ENCODE data around the gene UQCRQ.

UQCRQ gene

GRCh38 chr5:132825033-132825833 lies 41.2 kb upstream of the UQCRQ start:
- Histone ChIP-seq H3K4me1 (no peaks in the 10 kb centered on the region; the same call in 1 of the 2 replicates), H4K20me1 (peaks cover 35% of the 10 kb centered on the region; the same call in 1 of the 2 replicates), H3K27ac (no peak overlapping the region), H3K4me3 (no peak overlapping the region), H3K9me3 (no peaks in the 10 kb centered on the region), H3K9ac (no peak overlapping the region), H3K27me3 (peaks cover 100% of the 10 kb centered on the region), H3K4me2 (no peak overlapping the region), H3K36me3 (no peaks in the 10 kb centered on the region)
- TF ChIP-seq Cebpa-rat (IDR thresholded peaks at IDR 0.05): no peak

GRCh38 chr5:132825834-132826391 lies 40.5 kb upstream of the UQCRQ start:
- no peak overlapping the region for H3K4me3 ChIP-seq
- no peak overlapping the region for H3K27ac ChIP-seq
- no peak for TF ChIP-seq Cebpa-rat (IDR thresholded peaks at IDR 0.05)
- H3K4me2 ChIP-seq: no peak overlapping the region
- H3K36me3 ChIP-seq: no peaks in the 10 kb centered on the region
- no peak overlapping the region for H3K9ac ChIP-seq
- peaks cover 100% of the 10 kb centered on the region for H3K27me3 ChIP-seq
- peaks cover 35% of the 10 kb centered on the region; the same call in 1 of the 2 replicates for H4K20me1 ChIP-seq
- peaks cover 5% of the 10 kb centered on the region for H3K4me1 ChIP-seq
- H3K9me3 ChIP-seq: no peaks in the 10 kb centered on the region

- Histone ChIP-seq H3K27me3 (peaks cover 100% of the 10 kb centered on the region), H3K36me3 (no peaks in the 10 kb centered on the region), H4K20me1 (peaks cover 35% of the 10 kb centered on the region; the same call in 1 of the 2 replicates), H3K4me2 (no peak overlapping the region), H3K9ac (no peak overlapping the region), H3K27ac (no peak overlapping the region), H3K9me3 (no peaks in the 10 kb centered on the region), H3K4me3 (no peak overlapping the region), H3K4me1 (peaks cover 5% of the 10 kb centered on the region)
- no peak for TF ChIP-seq Cebpa-rat (IDR thresholded peaks at IDR 0.05)
Measured at GRCh38 chr5:132826424-132827082, 39.9 kb upstream of the UQCRQ start.

GRCh38 chr5:132827943-132828673 lies 38.3 kb upstream of the UQCRQ start:
- Histone ChIP-seq H3K27me3 (peaks cover 92% of the 10 kb centered on the region), H3K9me3 (no peaks in the 10 kb centered on the region), H3K27ac (no peak overlapping the region), H3K4me1 (peaks cover 5% of the 10 kb centered on the region), H4K20me1 (peaks cover 30% of the 10 kb centered on the region; the same call in 1 of the 2 replicates), H3K9ac (no peak overlapping the region), H3K36me3 (no peaks in the 10 kb centered on the region), H3K4me3 (no peak overlapping the region), H3K4me2 (no peak overlapping the region)
- no peak for TF ChIP-seq Cebpa-rat (IDR thresholded peaks at IDR 0.05)

DNA sequence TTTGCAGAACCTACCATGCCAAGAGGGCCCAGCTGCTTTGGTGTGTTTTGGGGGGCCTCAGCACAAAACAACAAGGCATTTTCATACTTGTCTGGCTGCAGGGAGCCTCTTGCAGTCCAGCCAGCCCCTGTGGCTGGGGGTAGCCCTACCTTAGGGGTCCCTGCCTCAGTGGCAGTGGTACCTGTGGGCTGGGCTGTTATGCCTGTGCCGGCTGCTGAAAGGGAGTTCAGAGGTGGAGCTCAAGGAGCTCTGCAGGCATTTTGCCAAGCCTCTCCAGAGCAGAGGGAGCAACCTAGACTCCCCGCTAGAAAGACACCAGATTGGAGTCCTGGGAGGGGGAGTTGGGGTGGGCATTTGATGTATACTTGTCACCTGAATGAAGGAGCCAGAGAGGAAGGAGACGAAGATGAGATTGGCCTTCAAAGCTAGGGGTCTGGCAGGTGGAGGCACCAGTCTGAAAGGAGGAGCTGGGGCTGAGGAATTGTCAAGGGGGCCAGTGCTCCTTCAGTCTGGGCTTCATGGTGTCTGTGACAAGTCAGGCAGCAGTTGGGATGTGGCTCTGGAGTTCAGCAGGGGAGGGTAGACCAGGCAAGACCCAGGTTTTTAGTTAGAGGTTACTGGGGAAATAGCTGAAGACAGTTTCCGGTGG lies 37.5 kb upstream of the UQCRQ start:
- H3K9ac ChIP-seq: no peak overlapping the region
- no peak for TF ChIP-seq Cebpa-rat (IDR thresholded peaks at IDR 0.05)
- H3K27me3 ChIP-seq: peaks cover 84% of the 10 kb centered on the region
- no peak overlapping the region for H3K27ac ChIP-seq
- H3K9me3 ChIP-seq: no peaks in the 10 kb centered on the region
- H4K20me1 ChIP-seq: peaks cover 24% of the 10 kb centered on the region; the same call in 1 of the 2 replicates
- peaks cover 5% of the 10 kb centered on the region for H3K4me1 ChIP-seq
- no peak overlapping the region for H3K4me3 ChIP-seq
- H3K36me3 ChIP-seq: no peaks in the 10 kb centered on the region
- H3K4me2 ChIP-seq: no peak overlapping the region

DNA sequence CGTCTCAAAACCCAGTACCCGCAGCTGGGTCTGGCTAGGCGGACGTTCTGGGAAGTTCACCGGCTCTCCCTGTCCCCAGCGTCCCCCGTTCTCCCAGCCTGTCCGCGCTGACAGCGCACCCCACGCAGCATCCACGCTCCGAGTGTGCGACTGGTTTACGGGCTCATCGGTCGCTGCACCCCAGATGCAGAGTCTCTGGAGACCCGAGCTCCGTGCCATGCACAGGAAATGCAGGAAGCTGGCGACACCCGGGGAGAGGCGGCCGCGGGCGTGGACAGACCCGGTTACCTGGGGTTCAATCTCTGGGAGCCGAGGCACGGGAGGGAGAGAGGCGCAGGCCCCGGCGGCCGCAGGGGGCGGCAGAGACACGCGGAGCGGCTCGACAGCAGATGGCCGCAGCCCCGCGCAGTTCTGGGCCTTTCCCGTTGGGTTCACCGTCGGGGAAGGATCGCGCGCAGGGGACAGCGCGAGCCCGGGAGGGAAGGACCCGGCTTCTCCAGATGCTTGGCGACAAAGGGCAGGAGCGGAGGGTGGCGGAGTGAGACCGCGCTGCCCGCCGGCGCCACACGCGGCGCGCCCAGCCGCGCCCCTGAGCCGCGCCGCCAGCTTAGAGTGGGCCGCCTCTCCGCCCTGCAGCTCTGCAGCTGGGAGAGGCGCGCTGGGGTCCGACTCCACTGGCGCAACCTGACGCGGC lies 36.6 kb upstream of the UQCRQ start:
- Histone ChIP-seq H4K20me1 (peaks cover 18% of the 10 kb centered on the region; the same call in 1 of the 2 replicates), H3K4me3 (peak overlapping the region; percentile 77), H3K9me3 (no peaks in the 10 kb centered on the region), H3K36me3 (no peaks in the 10 kb centered on the region), H3K27me3 (peaks cover 74% of the 10 kb centered on the region), H3K27ac (0 out of 2 replicates have a peak overlapping the region, but pooled peaks have one; percentile 15), H3K4me1 (peaks cover 5% of the 10 kb centered on the region), H3K4me2 (peak overlapping the region; percentile 95), H3K9ac (peak overlapping the region; percentile 60)
- no peak for TF ChIP-seq Cebpa-rat (IDR thresholded peaks at IDR 0.05)

DNA sequence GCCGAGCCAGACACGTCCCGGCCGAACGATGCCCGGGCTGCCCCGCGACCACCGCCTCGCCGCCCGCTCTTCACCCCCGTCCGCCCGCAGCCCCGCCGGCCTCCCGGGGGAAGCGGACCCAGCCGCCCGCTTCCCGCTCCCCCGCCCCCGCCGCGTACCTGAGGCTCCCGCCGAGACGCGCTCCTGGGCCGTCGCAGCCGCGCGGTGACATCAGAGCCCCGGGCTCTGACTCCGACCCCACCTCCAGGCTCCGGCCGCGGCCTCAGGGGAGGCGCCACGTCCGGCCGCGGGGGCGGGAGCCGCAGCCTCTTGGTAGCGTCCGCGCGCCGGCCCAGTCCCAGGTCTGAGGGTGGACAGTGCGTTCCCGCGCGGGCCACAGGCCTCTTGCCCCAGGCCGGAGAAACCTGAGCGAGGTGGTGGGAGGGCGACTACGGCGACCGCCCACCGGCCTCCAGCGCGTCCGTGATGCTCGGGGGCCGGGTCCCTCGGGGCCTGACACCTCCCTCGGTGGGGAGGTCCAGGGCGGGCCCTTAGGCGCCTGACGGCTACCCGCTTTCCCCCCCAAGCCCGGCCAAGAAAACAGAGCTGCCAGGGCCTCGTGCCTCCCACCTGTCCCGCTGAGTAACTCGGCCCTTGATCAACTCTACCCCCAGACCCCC lies 35.9 kb upstream of the UQCRQ start, which contains the start of gene SHROOM1:
Gene SHROOM1 (minus strand): TSS at position 212 of the 659 bp plus-strand sequence. CDS start 4,507 bp downstream, outside the sequence.
- H4K20me1 ChIP-seq: peaks cover 12% of the 10 kb centered on the region; the same call in 1 of the 2 replicates
- H3K9ac ChIP-seq: peak within 1 kb of the TSS; percentile 60
- 0 out of 2 replicates have a peak within 1 kb of the TSS, but pooled peaks have one; percentile 15 for H3K27ac ChIP-seq
- TF ChIP-seq Cebpa-rat (IDR thresholded peaks at IDR 0.05): no peak
- H3K9me3 ChIP-seq: no peaks in the 10 kb centered on the region
- no peaks in the 10 kb centered on the region for H3K36me3 ChIP-seq
- H3K27me3 ChIP-seq: peaks cover 68% of the 10 kb centered on the region
- H3K4me2 ChIP-seq: peak within 1 kb of the TSS; percentile 95
- H3K4me1 ChIP-seq: peaks cover 5% of the 10 kb centered on the region
- H3K4me3 ChIP-seq: peak within 1 kb of the TSS; percentile 77
